C4-2B (cell line): Measurements from ENCODE around the gene TRAF5.

Experiments used
- CTCF ChIP-seq: fragments of 450-650 bp; conservative IDR thresholded peaks from 2 replicates; pipeline ENCODE4 v1.5.1; 2017; ENCODE audit warnings: mild to moderate bottlenecking
- ZFX ChIP-seq: fragments of 450-650 bp; IDR thresholded peaks from 2 replicates; pipeline ENCODE4 v1.6.1; 2017

GRCh38 chr1:211348547-211348946, 21.9 kb downstream of the TRAF5 start:
- no peak for TF ChIP-seq CTCF
- TF ChIP-seq ZFX, result no peak
